IMR-90 (cell line): ENCODE measurements around the gene LRRC70.

Source experiments
- BHLHE40 ChIP-seq: fragments of 150-350 bp; IDR thresholded peaks from 2 replicates; pipeline ENCODE4 v1.6.1; 2016; ENCODE audit warnings: mild to moderate bottlenecking, low read depth, low read length
- CEBPB ChIP-seq: IDR thresholded peaks from 2 replicates; pipeline ENCODE4 v1.6.1; 2012; ENCODE audit warnings: low read depth, low read length, improper control_type of control experiment
- CHD1 ChIP-seq: IDR thresholded peaks from 2 replicates; pipeline ENCODE4 v1.6.1; 2012; ENCODE audit warnings: low read depth, low read length, improper control_type of control experiment
- CTCF ChIP-seq: conservative IDR thresholded peaks from 2 replicates; pipeline ENCODE4 v1.5.1; 2012; ENCODE audit warnings: mild to moderate bottlenecking, low read depth, low read length, improper control_type of control experiment
- FOS ChIP-seq: fragments of 150-350 bp; IDR thresholded peaks from 2 replicates; pipeline ENCODE4 v1.6.1; 2016; ENCODE audit warnings: low read depth, low read length
- MAFK ChIP-seq: IDR thresholded peaks from 2 replicates; pipeline ENCODE4 v1.6.1; 2012; ENCODE audit warnings: low read depth, low read length, improper control_type of control experiment
- MAZ ChIP-seq: IDR thresholded peaks from 2 replicates; pipeline ENCODE4 v1.6.1; 2012; ENCODE audit warnings: low read depth, mild to moderate bottlenecking, low read length, improper control_type of control experiment, moderate library complexity, borderline replicate concordance
- POLR2A ChIP-seq: IDR thresholded peaks from 2 replicates; pipeline ENCODE4 v1.6.1; 2012; ENCODE audit warnings: mild to moderate bottlenecking, low read depth, low read length
- RAD21 ChIP-seq: IDR thresholded peaks from 2 replicates; pipeline ENCODE4 v1.6.1; 2012; ENCODE audit warnings: low read length, improper control_type of control experiment
- RCOR1 ChIP-seq: IDR thresholded peaks from 2 replicates; pipeline ENCODE4 v1.6.1; 2012; ENCODE audit warnings: mild to moderate bottlenecking, low read length, improper control_type of control experiment; ENCODE audit not compliant: insufficient replicate concordance
- USF2 ChIP-seq: fragments of 150-350 bp; IDR thresholded peaks from 2 replicates; pipeline ENCODE4 v1.6.1; 2017; ENCODE audit warnings: mild to moderate bottlenecking, antibody characterized with exemption, low read length, low read depth

GRCh38 chr5:62597314-62597713, 18.7 kb downstream of the LRRC70 start:
- TF ChIP-seq POLR2A: no peak
- TF ChIP-seq MAZ: no peak
- TF ChIP-seq CTCF: no peak
- TF ChIP-seq CEBPB: no peak
- no peak for TF ChIP-seq RAD21
- TF ChIP-seq BHLHE40: no peak
- no peak for TF ChIP-seq RCOR1
- TF ChIP-seq CHD1: no peak
- no peak for TF ChIP-seq MAFK
- no peak for TF ChIP-seq USF2
- no peak for TF ChIP-seq FOS
